ENCODE data around the gene SLAMF1. TPM values are rescaled to one million over a fixed set of nuclear protein-coding genes. Genes with fewer than 3 reads are reported as not detected.
"Not testable (repeated sequence)": the region's sequence is repeated elsewhere in the genome, so short reads cannot be mapped to it uniquely, and the experiment has no call there.

Gene SLAMF1
- total RNA-seq, 1 donor from 2014 or later = under 0.01 TPM

- DNase-seq (ENCODE audit: low read depth in 2 of 2) = no peak
Observed at GRCh38 chr1:160605792-160606479, 40.9 kb downstream of the SLAMF1 start.

DNA sequence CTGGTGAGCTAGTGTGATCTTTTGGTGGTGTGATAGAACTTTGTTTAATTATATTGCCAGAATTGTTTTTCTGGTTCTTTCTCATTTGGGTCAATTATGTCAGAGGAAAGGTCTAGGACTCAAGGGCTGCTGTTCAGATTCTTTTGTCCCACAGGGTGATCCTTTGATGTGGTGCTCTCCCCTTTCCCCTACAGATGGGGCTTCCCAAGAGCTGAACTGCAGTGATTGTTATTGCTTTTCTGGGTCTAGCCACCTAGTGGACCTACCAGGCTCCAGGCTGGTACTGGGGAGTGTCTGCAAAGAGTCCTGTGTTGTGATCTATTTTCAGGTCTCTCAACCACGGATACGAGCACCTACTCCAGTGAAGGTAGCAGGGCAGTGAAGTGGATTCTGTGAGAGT, 41.6 kb downstream of the SLAMF1 start:
- DNase-seq (ENCODE audit: low read depth in 2 of 2) = no peak

DNA sequence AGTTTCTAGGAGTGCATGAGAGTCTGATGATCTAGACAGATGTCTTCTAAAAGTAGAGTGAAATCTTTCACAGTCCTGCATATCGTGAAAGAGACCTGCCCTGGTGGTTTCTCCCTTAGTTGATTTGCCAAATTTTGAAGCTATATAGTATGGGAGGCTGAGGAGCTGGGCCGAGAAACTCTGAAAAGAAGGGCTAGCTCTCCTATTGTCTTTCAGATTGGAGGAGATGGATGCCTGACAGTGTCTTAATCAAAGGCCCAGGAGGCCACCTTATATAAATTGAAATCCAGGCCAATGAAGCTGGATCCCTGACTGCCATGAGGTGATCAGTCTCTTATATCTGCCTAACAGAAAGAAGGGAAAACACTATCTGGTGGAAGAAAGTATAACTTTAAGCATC, 49.1 kb downstream of the SLAMF1 start:
- DNase-seq (ENCODE audit: low read depth in 2 of 2) = no peak

DNA sequence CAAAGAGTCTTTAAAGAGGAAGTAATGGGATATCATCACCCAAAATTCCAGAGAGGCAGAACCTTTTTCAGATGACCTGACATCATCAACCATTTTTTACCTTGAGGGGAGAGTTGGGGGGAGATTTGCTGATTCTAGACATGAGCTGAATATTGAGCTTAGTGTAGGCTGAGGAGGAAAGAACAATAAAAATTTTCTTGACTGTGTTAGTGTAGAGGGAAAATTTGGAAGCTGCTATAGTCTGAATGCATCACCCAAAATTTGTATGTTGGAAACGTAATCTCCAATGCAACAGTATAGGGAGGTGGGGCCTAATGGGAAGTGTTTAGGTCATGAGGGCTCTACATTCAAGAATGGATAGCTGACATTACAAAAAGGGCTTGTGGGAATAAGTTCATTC, 49.8 kb downstream of the SLAMF1 start:
- DNase-seq (ENCODE audit: low read depth in 2 of 2) = no peak

DNA sequence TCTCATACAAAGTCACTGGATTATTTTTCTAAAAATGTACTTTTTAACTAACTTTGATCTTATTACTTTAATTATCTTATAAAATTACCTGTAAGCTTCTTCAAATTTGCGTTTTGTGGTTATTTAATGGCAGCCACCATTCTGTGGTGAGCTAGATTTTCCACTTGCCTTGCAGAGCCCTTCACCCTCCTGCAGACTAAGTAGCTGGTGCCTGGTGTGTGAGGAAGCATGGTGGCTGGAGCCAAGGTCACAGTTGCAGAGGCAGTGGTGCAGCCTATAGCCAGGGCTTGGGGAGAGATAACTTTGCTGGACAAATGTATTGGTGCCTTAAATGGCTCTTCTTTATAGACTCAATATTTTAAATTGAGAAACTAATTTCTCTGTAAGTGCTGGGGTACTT, 56.4 kb downstream of the SLAMF1 start:
- DNase-seq (ENCODE audit: low read depth in 2 of 2) = no peak

DNA sequence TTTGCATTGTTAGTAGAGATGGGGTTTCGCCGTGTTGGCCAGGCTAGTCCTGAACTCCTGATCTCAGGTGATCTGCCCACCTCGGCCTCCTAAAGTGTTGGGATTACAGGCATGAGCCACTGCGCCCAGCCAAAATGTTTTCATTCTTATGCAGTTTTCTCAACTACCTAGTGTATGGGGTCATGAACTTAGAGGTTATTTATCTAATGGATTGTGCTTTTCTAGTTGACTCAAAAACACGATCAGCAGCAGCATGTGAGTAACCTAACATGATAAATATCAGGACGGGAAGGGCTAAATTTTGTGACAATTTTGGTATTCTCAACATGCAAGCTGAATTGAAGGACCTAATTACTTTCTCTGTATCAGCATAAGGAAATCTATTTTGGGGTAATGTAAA, 58.4 kb downstream of the SLAMF1 start:
- no peak for DNase-seq (ENCODE audit: low read depth in 2 of 2)

GRCh38 chr1:160584784-160585183, 62.1 kb downstream of the SLAMF1 start:
- no peak for DNase-seq (ENCODE audit: low read depth in 2 of 2)

GRCh38 chr1:160582976-160583375, 63.9 kb downstream of the SLAMF1 start:
- DNase-seq (ENCODE audit: low read depth in 2 of 2) = not testable (repeated sequence)

DNA sequence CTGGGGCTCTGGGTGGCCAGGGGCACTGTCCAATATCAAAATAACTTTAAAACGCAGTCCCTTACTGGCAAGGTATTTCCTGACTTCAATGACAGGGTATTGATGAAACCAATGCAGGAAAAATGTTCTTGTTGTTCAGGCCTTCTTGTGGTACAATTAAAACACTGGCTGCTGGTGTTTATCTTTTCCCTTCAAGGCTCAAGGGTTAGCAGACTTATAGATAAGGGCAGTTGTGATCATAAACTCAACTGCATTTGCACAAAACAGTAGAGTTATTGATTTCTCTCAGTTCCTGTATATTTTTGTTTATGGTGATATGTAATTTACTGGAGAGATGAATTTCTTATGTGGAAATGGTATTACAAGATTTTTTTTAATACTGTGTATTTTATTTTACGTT, 64.9 kb downstream of the SLAMF1 start:
- DNase-seq (ENCODE audit: low read depth in 2 of 2) = no peak

GRCh38 chr1:160580221-160580812, 66.5 kb downstream of the SLAMF1 start:
- no peak for DNase-seq (ENCODE audit: low read depth in 2 of 2)

DNA sequence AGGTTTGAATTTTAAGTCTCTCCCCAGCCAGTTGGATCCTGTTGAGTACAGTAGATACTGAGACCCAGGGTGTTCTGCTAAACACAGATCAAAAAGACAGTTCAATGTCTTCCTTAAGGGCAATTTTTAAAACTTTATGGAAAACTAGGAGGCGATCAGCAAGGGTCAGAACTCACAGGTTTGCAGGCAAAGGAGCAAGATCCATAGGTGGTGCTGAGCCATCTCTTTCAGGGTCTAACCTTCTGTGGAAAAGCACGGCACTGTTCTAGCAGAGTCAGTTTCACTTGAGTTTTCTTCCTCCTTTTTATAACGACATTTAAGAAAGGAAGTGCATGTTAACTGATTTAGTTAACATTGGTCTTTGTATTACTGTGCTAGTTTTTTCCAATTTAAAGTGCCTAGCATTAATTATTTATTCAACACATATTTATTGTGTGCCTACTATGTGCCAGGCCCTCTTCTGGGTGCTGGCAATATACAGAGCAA, 67.6 kb downstream of the SLAMF1 start, which contains the start of gene CD84:
TSS of gene CD84 (minus strand) at position 281 of the 486 bp plus-strand sequence. CDS start at position 222, 59 bp downstream.
- no peak for DNase-seq (ENCODE audit: low read depth in 2 of 2)

DNA sequence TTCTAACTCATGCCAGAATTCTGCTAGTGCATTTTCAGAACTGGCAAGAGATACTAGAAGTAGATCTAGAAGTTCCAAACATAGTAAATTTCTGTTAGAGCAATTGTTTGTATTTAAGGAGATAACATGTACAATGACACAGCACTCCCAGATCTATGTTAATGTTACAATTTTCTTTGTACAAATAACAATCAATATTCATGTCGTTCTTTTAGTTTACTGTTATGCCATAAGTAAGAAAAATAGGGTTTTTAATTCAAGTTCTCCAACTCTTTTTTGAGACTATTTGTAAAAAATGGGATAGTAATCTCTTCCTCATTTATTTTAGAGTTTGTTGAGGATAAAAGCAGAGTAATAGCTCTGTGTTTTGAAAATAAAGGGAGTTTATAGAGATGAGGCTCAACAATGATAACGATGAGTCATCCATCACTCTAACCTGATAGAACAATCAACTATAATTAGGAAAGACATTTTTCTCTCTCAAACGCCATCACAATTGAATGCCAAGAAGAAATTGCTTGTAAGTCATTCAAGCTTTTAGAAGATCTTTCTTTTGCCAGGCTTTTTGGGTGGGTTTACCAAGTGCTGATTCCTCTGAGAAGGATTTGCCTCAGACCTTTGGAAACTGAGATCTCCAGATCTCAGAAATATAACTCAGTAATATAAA, 68.2 kb downstream of the SLAMF1 start:
- no peak for DNase-seq (ENCODE audit: low read depth in 2 of 2)

GRCh38 chr1:160578175-160578524, 68.7 kb downstream of the SLAMF1 start:
- DNase-seq (ENCODE audit: low read depth in 2 of 2) = no peak

DNA sequence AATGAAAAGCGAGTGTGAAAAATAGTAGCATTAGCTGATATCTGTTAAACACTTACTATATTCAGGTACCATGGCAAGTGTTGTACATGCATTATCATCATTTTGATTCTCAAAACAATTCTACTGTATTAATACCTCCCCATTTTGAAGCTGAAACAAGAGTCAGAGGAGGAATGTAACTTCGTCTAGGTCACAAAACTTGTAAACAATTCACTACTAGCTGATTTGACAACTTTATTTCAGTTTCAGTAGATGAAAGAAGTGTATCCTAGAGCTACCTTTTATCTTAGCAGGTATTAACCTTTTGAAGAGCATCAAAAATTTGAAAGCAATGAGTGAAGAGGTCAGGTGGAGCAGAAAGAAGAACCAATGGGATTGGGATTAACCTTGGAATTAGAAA, 69.2 kb downstream of the SLAMF1 start:
- no peak for DNase-seq (ENCODE audit: low read depth in 2 of 2)

DNA sequence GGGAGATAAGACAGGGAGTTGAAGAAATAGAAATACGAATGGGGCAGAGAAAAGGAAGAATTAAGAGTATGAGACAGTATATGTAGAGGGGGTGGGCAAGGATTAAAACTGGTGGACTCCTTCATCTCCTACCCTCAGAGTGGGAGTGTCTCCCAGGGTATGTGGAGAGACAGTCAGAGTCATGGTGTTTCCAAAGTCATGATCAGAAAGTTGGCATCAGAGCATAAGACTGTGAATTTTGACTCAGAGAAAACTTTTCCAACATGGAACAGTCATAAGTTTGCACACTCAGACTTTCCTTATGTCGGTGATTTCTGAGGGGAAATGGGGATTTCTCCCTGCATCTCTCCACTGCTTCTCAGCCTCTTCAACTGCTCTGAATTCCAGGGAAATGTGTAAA, 70.0 kb downstream of the SLAMF1 start:
- DNase-seq (ENCODE audit: low read depth in 2 of 2) = no peak

DNA sequence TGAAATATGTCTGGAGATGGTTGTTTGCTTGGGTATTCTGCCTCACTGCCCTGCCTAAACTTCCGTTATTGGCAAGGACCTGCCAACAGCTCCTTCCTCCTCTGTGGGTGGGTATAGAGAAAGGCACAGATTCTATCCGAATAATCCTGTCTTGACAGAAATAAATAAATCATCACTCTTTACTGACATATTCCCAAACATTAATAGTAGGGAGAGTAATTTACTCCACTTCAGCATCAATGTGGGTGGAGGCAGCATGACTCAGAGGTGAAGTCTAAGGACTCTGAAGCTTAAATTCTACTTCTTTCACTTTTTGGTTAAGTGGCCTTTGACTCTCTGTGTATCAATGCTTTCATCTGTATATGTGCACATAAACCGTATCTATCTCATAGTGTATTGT, 70.5 kb downstream of the SLAMF1 start:
- DNase-seq (ENCODE audit: low read depth in 2 of 2) = no peak

- no peak for DNase-seq (ENCODE audit: low read depth in 2 of 2)
Observed at GRCh38 chr1:160575112-160575664, 71.7 kb downstream of the SLAMF1 start.

- DNase-seq (ENCODE audit: low read depth in 2 of 2) = no peak
Observed at GRCh38 chr1:160570840-160571239, 76.0 kb downstream of the SLAMF1 start.

- no peak for DNase-seq (ENCODE audit: low read depth in 2 of 2)
Observed at GRCh38 chr1:160569806-160570205, 77.0 kb downstream of the SLAMF1 start.

GRCh38 chr1:160567858-160568682, 78.8 kb downstream of the SLAMF1 start:
- DNase-seq (ENCODE audit: low read depth in 2 of 2) = no peak

- DNase-seq (ENCODE audit: low read depth in 2 of 2) = no peak
Observed at GRCh38 chr1:160567341-160567740, 79.5 kb downstream of the SLAMF1 start.

DNA sequence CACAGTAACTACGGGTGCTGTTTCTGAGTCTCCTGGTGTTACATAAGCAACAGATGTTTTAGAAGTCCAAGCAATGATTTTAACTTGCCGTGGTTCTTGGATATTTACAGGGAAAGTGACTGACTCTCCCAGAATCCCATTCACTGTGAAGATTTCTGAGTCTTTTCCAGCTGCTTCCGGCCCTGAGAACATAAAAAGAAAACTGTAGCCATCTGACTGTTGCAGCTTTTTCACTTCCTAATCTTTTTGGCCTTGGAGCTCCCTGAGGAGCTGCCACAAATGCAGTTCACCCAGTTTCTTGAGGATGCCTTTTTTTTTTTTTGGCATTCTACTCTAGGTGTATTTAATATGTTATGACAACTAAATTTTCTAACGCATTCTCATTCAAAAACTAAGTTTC, 81.3 kb downstream of the SLAMF1 start:
- no peak for DNase-seq (ENCODE audit: low read depth in 2 of 2)

Measured in dermis microvascular lymphatic vessel endothelial cell (primary cell).